Measurements from ENCODE around the gene TEN1.

DNA sequence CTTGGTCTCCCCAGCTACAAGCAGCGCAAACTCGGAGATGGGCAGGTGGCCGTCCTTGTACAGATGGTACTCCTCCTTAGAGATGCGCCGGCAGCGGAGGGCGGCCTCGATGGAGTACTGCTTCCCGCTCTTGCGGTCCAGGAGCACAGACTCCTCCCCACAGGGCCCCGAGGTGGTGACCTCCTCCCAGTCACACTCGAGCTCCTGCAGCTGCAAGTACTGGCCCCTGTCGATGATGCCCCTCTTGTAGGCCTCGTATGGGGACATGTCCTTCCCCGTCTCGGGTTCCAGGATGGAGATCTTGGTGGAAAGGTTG is 28.8 kb downstream of the TEN1 start:
- TF ChIP-seq SP1 (CRISPR knock-in tag; IDR thresholded peaks at IDR 0.05) (no peak), ETS2 (tag; IDR thresholded peaks at IDR 0.05; ENCODE audit: borderline replicate concordance, poor library complexity, severe bottlenecking) (no peak), ZNF282 (CRISPR knock-in tag; IDR thresholded peaks at IDR 0.05) (no peak), ELF1 (tag; IDR thresholded peaks at IDR 0.05) (no peak), FOXA1 (IDR thresholded peaks at IDR 0.05; ENCODE audit: borderline replicate concordance) (no peak), TEAD1 (CRISPR knock-in tag; IDR thresholded peaks at IDR 0.05) (no peak)
